ENCODE measurements around the gene DHRS11.

GRCh38 chr17:36590082-36590481, 1.6 kb upstream of the DHRS11 start:
- TF ChIP-seq CTCF (conservative IDR thresholded peaks at IDR 0.05; ENCODE audit: low read depth in 2 of 2) (no peak), CREB1 (CRISPR knock-in tag; IDR thresholded peaks at IDR 0.05; ENCODE audit: low read depth) (no peak), POLR2AphosphoS5 (IDR thresholded peaks at IDR 0.05; ENCODE audit: low read depth) (no peak), JUNB (IDR thresholded peaks at IDR 0.05; ENCODE audit: unreplicated experiment) (no peak), ZNF331 (CRISPR knock-in tag; IDR thresholded peaks at IDR 0.05; ENCODE audit: low read depth) (no peak), EZH2 (IDR thresholded peaks at IDR 0.05; ENCODE audit: low read depth, unreplicated experiment) (no peak), EZH2phosphoT487 (IDR thresholded peaks at IDR 0.05; ENCODE audit: unreplicated experiment) (no peak), ETS1 (IDR thresholded peaks at IDR 0.05) (no peak)
